GM23338 (cell line): ENCODE data around the gene FTO. TPM values are rescaled to one million over a fixed set of nuclear protein-coding genes. Genes with fewer than 3 reads are reported as not detected.

ENCODE experiments used
- ATAC-seq: fragments of 200-7000 bp; cut with Tn5 transposase; 3 replicates; pipeline ENCODE4 v1.9.1; 2020
- DNase-seq: peaks from one replicate; pipeline ENCODE4 v3.0.0-alpha.2; 2015; ENCODE audit warnings: low spot score
- H2AFZ ChIP-seq: fragments of 200-600 bp; sonication (generic); 2 replicates; pipeline ENCODE4 v1.8.0; 2016; ENCODE audit warnings: antibody characterized with exemption, mild to moderate bottlenecking, moderate library complexity
- H3F3A ChIP-seq: fragments of 200-600 bp; sonication (generic); replicated peaks from 2 replicates; pipeline ENCODE4 v1.8.0; 2017; ENCODE audit warnings: antibody characterized with exemption, mixed run types, low read depth
- H3K27ac ChIP-seq: fragments of 200-600 bp; sonication (generic); 2 replicates; pipeline ENCODE4 v1.6.1; 2016; ENCODE audit warnings: low read depth
- H3K27me3 ChIP-seq: fragments of 200-600 bp; sonication (generic); 2 replicates; pipeline ENCODE4 v1.8.0; 2016; ENCODE audit warnings: mild to moderate bottlenecking, mixed run types, moderate library complexity; ENCODE audit not compliant: insufficient read depth
- H3K36me3 ChIP-seq: fragments of 200-600 bp; sonication (generic); 2 replicates; pipeline ENCODE4 v1.8.0; 2016; ENCODE audit warnings: mild to moderate bottlenecking; ENCODE audit not compliant: insufficient read depth
- H3K4me1 ChIP-seq: fragments of 200-600 bp; sonication (generic); 2 replicates; pipeline ENCODE4 v1.8.0; 2016; ENCODE audit warnings: mild to moderate bottlenecking, moderate library complexity; ENCODE audit not compliant: insufficient read depth
- H3K4me2 ChIP-seq: fragments of 200-600 bp; sonication (generic); 2 replicates; pipeline ENCODE4 v1.7.1; 2017; ENCODE audit warnings: mixed run types
- H3K4me3 ChIP-seq: fragments of 200-600 bp; sonication (generic); 2 replicates; pipeline ENCODE4 v1.6.1; 2016; ENCODE audit warnings: mixed run types
- H3K79me2 ChIP-seq: fragments of 200-600 bp; sonication (generic); replicated peaks from 2 replicates; pipeline ENCODE4 v1.8.0; 2017; ENCODE audit warnings: mild to moderate bottlenecking; ENCODE audit not compliant: insufficient read depth
- H3K9me2 ChIP-seq: fragments of 200-600 bp; sonication (generic); 2 replicates; pipeline ENCODE4 v1.8.0; 2017; ENCODE audit not compliant: insufficient read depth
- H4K20me1 ChIP-seq: fragments of 200-600 bp; sonication (generic); replicated peaks from 2 replicates; pipeline ENCODE4 v1.8.0; 2017; ENCODE audit warnings: mild to moderate bottlenecking; ENCODE audit not compliant: insufficient read depth
- H3K27ac Mint-ChIP-seq: 2 replicates; pipeline ENCODE4 v1.8.0; 2020; ENCODE audit warnings: inconsistent platforms, mild to moderate bottlenecking, moderate library complexity, mixed read lengths
- H3K27me3 Mint-ChIP-seq: 3 replicates; pipeline ENCODE4 v1.8.0; 2022; ENCODE audit warnings: low read depth, mild to moderate bottlenecking, moderate library complexity, mixed read lengths, inconsistent platforms; ENCODE audit not compliant: insufficient read depth, poor library complexity
- H3K36me3 Mint-ChIP-seq: 3 replicates; pipeline ENCODE4 v1.8.0; 2021; ENCODE audit warnings: low read depth, mild to moderate bottlenecking, inconsistent platforms, moderate library complexity, mixed read lengths
- H3K4me1 Mint-ChIP-seq: 3 replicates; pipeline ENCODE4 v1.8.0; 2020; ENCODE audit warnings: mild to moderate bottlenecking, inconsistent platforms, mixed read lengths
- H3K4me3 Mint-ChIP-seq: 3 replicates; pipeline ENCODE4 v1.8.0; 2021; ENCODE audit warnings: moderate library complexity, mild to moderate bottlenecking, inconsistent platforms, mixed read lengths
- H3K9me3 Mint-ChIP-seq: 3 replicates; pipeline ENCODE4 v1.8.0; 2020; ENCODE audit warnings: moderate library complexity, mild to moderate bottlenecking, inconsistent platforms, mixed read lengths
- ETS1 ChIP-seq: IDR thresholded peaks from 2 replicates; pipeline ENCODE4 v1.6.1; 2016; ENCODE audit warnings: antibody characterized with exemption
- ZNF462 ChIP-seq: fragments of 250-450 bp; sonication (Bioruptor Pico); IDR thresholded peaks from 2 replicates; pipeline ENCODE4 v1.5.0; 2020; ENCODE audit warnings: mild to moderate bottlenecking, moderate library complexity
- polyA plus RNA-seq: library from polyadenylated mRNA; unstranded; fragments of >200 nt; fragmentation: Nextera tagmentation; extraction: Ambion mirVana; gene quantifications from 2 replicates; pipeline ENCODE4 v1.2.1, GENCODE V29; 2016
- total RNA-seq: library from RNA; depleted of rRNA; stranded (reverse); fragments of >200 nt; shearing (Covaris generic); gene quantifications from 2 replicates; pipeline ENCODE4 v1.2.3, GENCODE V29; 2014

FTO gene
- total and polyA plus RNA-seq, 2 experiments from 2014 or later, result 17.7 to 69.6 TPM

GRCh38 chr16:53821487-53821886 is 117.5 kb downstream of the FTO start (continued):
- no peak for TF ChIP-seq ZNF462 (CRISPR knock-in tag)

GRCh38 chr16:53821957-53822625 is 118.1 kb downstream of the FTO start:
- peaks cover 7% of the 10 kb centered on the region; the same call in 1 of the 3 replicates for H3K36me3 Mint-ChIP-seq
- H3F3A ChIP-seq, result no peaks in the 10 kb centered on the region
- no peak overlapping the region for H3K4me3 ChIP-seq
- no peak overlapping the region for H3K4me2 ChIP-seq
- no peaks in the 10 kb centered on the region for H3K36me3 ChIP-seq
- no peaks in the 10 kb centered on the region for H4K20me1 ChIP-seq
- TF ChIP-seq ETS1 (no peak), ZNF462 (CRISPR knock-in tag) (no peak)
- no peak for ATAC-seq
- no peak overlapping the region for H2AFZ ChIP-seq
- H3K4me1 ChIP-seq, result peaks cover 1% of the 10 kb centered on the region
- DNase-seq, result no peak
- H3K9me2 ChIP-seq, result no peaks in the 10 kb centered on the region
- H3K4me3 Mint-ChIP-seq, result no peak overlapping the region
- H3K79me2 ChIP-seq, result no peaks in the 10 kb centered on the region
- no peak overlapping the region for H3K27ac ChIP-seq
- H3K9me3 Mint-ChIP-seq, result no peaks in the 10 kb centered on the region
- no peaks in the 10 kb centered on the region; the same call in 2 of the 3 replicates for H3K4me1 Mint-ChIP-seq
- no peak overlapping the region for H3K27ac Mint-ChIP-seq
- no peaks in the 10 kb centered on the region for H3K27me3 Mint-ChIP-seq
- no peaks in the 10 kb centered on the region for H3K27me3 ChIP-seq
